ENCODE results near the gene REEP1.

The REEP1 gene

GRCh38 chr2:86193901-86194567, 143.4 kb downstream of the REEP1 start:
- no peak for DNase-seq

- no peak for DNase-seq
Measured at GRCh38 chr2:86189782-86190416, 147.5 kb downstream of the REEP1 start.

- DNase-seq: no peak
Measured at GRCh38 chr2:86186431-86186830, 151.0 kb downstream of the REEP1 start.

- DNase-seq: no peak
Measured at GRCh38 chr2:86185517-86186212, 151.8 kb downstream of the REEP1 start.

GRCh38 chr2:86176597-86176996, 160.8 kb downstream of the REEP1 start:
- no peak for DNase-seq

- no peak for DNase-seq
Measured at GRCh38 chr2:86175828-86176227, 161.6 kb downstream of the REEP1 start.

- DNase-seq: no peak
Measured at GRCh38 chr2:86174445-86174844, 163.0 kb downstream of the REEP1 start.

- no peak for DNase-seq
Measured at GRCh38 chr2:86172610-86173009, 164.8 kb downstream of the REEP1 start.

GRCh38 chr2:86171295-86171694, 166.1 kb downstream of the REEP1 start:
- DNase-seq: no peak

- DNase-seq: no peak
Measured at GRCh38 chr2:86170449-86170848, 167.0 kb downstream of the REEP1 start.
